Natural killer cell (primary cell): Measurements from ENCODE around the gene CCDC88C. TPM values are rescaled to one million over a fixed set of nuclear protein-coding genes. Genes with fewer than 3 reads are reported as not detected.

ENCODE experiments used
- ATAC-seq, 3 donors: fragments of 150-1000 bp in 2 of 3; fragments of 200-7000 bp in 1 of 3; cut with Tn5 transposase; 1 replicate in 1 of 3; 2 replicates in 2 of 3; pipeline ENCODE4 v1.10.0; 2021; ENCODE audit warnings: mild to moderate bottlenecking in 2 of 3, moderate library complexity in 2 of 3
- DNase-seq, 2 donors: peaks; one replicate each; pipeline versions ENCODE4 v3.0.0 to v3.0.0-alpha.2; 2013 to 2021; ENCODE audit warnings: mixed read lengths in 1 of 2
- H3K27ac ChIP-seq: one replicate; pipeline ENCODE4 v1.5.1; 2013; ENCODE audit warnings: mild to moderate bottlenecking, low read length
- H3K27me3 ChIP-seq: one replicate; pipeline ENCODE4 v1.6.1; 2013; ENCODE audit warnings: low read length; ENCODE audit not compliant: control insufficient read depth, insufficient read depth
- H3K36me3 ChIP-seq: one replicate; pipeline ENCODE4 v1.6.1; 2013; ENCODE audit warnings: low read length; ENCODE audit not compliant: control insufficient read depth, insufficient read depth
- H3K4me1 ChIP-seq: one replicate; pipeline ENCODE4 v1.6.1; 2013; ENCODE audit warnings: low read length; ENCODE audit not compliant: control insufficient read depth, insufficient read depth
- H3K4me3 ChIP-seq: one replicate; pipeline ENCODE4 v1.5.1; 2013; ENCODE audit warnings: low read length
- H3K9me3 ChIP-seq: one replicate; pipeline ENCODE4 v1.6.1; 2013; ENCODE audit warnings: low read length; ENCODE audit not compliant: control insufficient read depth, insufficient read depth
- H3K27ac Mint-ChIP-seq, 2 donors: one replicate each; pipeline ENCODE4 v1.8.0; 2022; ENCODE audit warnings: mild to moderate bottlenecking in 2 of 2, mixed read lengths in 2 of 2, moderate library complexity in 1 of 2
- H3K27me3 Mint-ChIP-seq, 2 donors: one replicate each; pipeline ENCODE4 v1.8.0; 2022; ENCODE audit warnings: low read depth in 2 of 2, mixed read lengths in 2 of 2
- H3K36me3 Mint-ChIP-seq: one replicate; pipeline ENCODE4 v1.8.0; 2022; ENCODE audit warnings: mixed read lengths
- H3K4me1 Mint-ChIP-seq, 2 donors: one replicate each; pipeline ENCODE4 v1.8.0; 2022; ENCODE audit warnings: mixed read lengths in 2 of 2
- H3K4me3 Mint-ChIP-seq: one replicate; pipeline ENCODE4 v1.8.0; 2022; ENCODE audit warnings: mild to moderate bottlenecking, moderate library complexity, mixed read lengths
- H3K9me3 Mint-ChIP-seq, 2 donors: one replicate each; pipeline ENCODE4 v1.8.0; 2022; ENCODE audit warnings: mixed read lengths in 2 of 2
- WGBS: methylation state at CpG from one replicate; pipeline ENCODE4 v1.1.7; 2013; ENCODE audit warnings: missing lambda C conversion rate; ENCODE audit not compliant: insufficient coverage; 5-methylcytosine and 5-hydroxymethylcytosine counted together
- intact Hi-C: fragments of 100-400 bp; cut with micrococcal nuclease; formaldehyde crosslinking; loops from one replicate; pipeline ENCODE4 v1.14.2; 2022
- total RNA-seq, 4 donors: library from RNA; stranded (reverse); fragments of 120-200 nt in 1 of 4; gene quantifications; one replicate each; pipeline versions ENCODE4 v1.2.3 to v1.2.4, GENCODE V29; 2013 to 2022
- TF ChIP-seq, protein P1 (sequence below): fragments of 200-600 bp; IDR thresholded peaks from one replicate; pipeline ENCODE4 v1.8.0; 2022; ENCODE audit warnings: antibody characterized with exemption

CCDC88C gene
- total RNA-seq, 3 donors from 2014 or later (not counting 1 experiment from before 2014, with no cell fraction given) = 432 to 516 (median 438) TPM

DNA sequence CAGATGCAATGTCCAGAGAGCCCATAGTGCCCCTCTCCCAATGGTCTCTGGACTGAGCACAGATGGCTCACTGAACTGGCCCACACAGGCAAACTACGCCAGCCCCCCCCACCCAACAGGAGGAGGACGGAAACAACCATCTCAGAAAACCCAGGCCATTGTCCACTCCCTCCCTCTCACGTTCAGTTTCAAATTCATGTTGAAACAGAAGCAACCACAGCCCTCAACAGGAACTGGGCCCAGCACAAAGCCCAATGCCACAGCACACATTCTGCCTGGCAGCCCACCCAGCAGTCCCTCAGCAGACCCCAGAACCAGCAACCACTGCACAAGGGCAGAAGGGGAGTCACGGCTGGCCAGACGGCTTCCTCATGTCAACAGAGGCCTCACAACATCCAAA, 10.6 kb downstream of the CCDC88C start:
- peak overlapping the region; percentile 80 for H3K27ac ChIP-seq
- Mint-ChIP-seq H3K27ac (peak overlapping the region; percentile 96 to 98), H3K4me1 (peaks cover 89% of the 10 kb centered on the region in 2 donors), H3K27me3 (no peaks in the 10 kb centered on the region), H3K36me3 (no peaks in the 10 kb centered on the region), H3K9me3 (no peaks in the 10 kb centered on the region), H3K4me3 (peak overlapping the region; percentile 87)
- peaks cover 34% of the 10 kb centered on the region for H3K36me3 ChIP-seq
- H3K4me1 ChIP-seq = peaks cover 97% of the 10 kb centered on the region
- H3K27me3 ChIP-seq = no peaks in the 10 kb centered on the region
- H3K9me3 ChIP-seq = no peaks in the 10 kb centered on the region
- TF ChIP-seq, protein P1, sequence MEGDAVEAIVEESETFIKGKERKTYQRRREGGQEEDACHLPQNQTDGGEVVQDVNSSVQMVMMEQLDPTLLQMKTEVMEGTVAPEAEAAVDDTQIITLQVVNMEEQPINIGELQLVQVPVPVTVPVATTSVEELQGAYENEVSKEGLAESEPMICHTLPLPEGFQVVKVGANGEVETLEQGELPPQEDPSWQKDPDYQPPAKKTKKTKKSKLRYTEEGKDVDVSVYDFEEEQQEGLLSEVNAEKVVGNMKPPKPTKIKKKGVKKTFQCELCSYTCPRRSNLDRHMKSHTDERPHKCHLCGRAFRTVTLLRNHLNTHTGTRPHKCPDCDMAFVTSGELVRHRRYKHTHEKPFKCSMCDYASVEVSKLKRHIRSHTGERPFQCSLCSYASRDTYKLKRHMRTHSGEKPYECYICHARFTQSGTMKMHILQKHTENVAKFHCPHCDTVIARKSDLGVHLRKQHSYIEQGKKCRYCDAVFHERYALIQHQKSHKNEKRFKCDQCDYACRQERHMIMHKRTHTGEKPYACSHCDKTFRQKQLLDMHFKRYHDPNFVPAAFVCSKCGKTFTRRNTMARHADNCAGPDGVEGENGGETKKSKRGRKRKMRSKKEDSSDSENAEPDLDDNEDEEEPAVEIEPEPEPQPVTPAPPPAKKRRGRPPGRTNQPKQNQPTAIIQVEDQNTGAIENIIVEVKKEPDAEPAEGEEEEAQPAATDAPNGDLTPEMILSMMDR = no peak
- intact Hi-C loops = no loop called here
- DNase-seq (no peak), ATAC-seq (no peak)
- H3K4me3 ChIP-seq = no peak overlapping the region
- WGBS = 28% methylated on average over 5 of the region's 5 CpGs

DNA sequence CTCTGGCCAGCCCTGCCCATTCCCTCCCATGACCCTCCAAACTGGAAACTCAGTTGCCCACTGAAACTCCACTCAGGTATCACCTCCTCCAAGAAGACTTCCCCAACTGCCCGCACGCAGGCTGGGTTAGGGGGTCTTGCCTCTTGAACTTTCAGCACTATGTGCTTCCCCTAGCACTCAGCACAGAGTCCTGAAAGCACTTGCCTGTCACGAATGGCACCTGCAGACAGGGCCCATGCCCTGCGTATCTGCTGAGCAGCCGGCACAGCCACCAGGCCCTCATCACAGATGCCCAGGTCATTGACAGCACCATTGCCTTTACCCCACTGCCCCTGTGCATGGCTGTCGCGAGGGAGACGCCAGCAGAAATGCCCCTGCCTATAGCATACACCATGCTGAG, 11.2 kb downstream of the CCDC88C start:
- Mint-ChIP-seq H3K36me3 (no peaks in the 10 kb centered on the region), H3K9me3 (no peaks in the 10 kb centered on the region), H3K27me3 (no peaks in the 10 kb centered on the region), H3K4me3 (peak overlapping the region; percentile 87), H3K4me1 (peaks cover 89 to 91% of the 10 kb centered on the region in 2 donors), H3K27ac (peak overlapping the region; percentile 96 to 98)
- Histone ChIP-seq H3K4me3 (no peak overlapping the region), H3K27ac (peak overlapping the region; percentile 80), H3K9me3 (no peaks in the 10 kb centered on the region), H3K36me3 (peaks cover 34% of the 10 kb centered on the region), H3K4me1 (peaks cover 97% of the 10 kb centered on the region), H3K27me3 (no peaks in the 10 kb centered on the region)
- ATAC-seq (no peak), DNase-seq (no peak)
- 81% methylated on average over 8 of the region's 8 CpGs for WGBS
- intact Hi-C loops = no loop called here
- TF ChIP-seq, protein P1 = no peak

DNA sequence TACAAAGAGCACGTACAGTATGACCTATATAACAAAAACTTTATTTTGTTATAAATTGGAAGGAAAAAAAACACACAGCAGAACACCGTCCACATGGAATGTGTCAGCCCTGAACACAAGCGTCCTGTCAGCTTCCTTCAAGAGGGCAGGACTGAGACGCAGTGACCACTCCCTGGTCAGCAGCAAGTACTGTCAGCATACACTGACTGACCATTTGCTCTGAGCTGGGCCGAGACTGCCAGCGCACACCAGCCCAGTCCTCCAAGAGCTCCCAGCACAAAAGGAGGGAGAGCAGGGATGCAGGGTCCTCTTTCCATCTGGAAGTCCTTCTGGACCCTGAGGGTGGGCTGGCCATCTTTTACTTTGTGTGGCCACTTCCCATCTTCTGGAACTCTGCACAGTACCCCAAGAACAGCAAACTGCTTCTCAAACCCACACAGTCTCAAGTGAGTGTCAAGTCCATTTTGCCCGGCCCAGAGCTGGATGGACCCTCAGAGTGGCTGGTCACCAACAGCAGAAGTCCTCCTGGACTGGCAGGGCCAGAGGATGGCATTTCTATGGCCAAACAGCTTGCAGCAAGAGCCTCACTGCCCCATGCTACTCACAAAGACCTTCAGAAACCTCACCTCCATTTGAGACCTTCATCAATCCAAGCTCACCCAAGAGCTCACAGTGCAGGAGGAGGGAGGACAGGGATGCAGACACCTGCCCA, 11.7 kb downstream of the CCDC88C start:
- peak overlapping the region; percentile 87 for H3K4me3 Mint-ChIP-seq
- intact Hi-C loops = no loop called here
- no peak for DNase-seq
- H3K4me3 ChIP-seq = no peak overlapping the region
- 74% methylated on average over 6 of the region's 7 CpGs for WGBS
- ATAC-seq = no peak
- TF ChIP-seq, protein P1 = no peak
- peaks cover 86 to 90% of the 10 kb centered on the region in 2 donors for H3K4me1 Mint-ChIP-seq
- peak overlapping the region; percentile 80 for H3K27ac ChIP-seq
- peaks cover 34% of the 10 kb centered on the region for H3K36me3 ChIP-seq
- peaks cover 94% of the 10 kb centered on the region for H3K4me1 ChIP-seq
- no peaks in the 10 kb centered on the region for H3K27me3 Mint-ChIP-seq
- H3K9me3 Mint-ChIP-seq = no peaks in the 10 kb centered on the region
- H3K9me3 ChIP-seq = no peaks in the 10 kb centered on the region
- no peaks in the 10 kb centered on the region for H3K27me3 ChIP-seq
- peak overlapping the region; percentile 96 to 98 for H3K27ac Mint-ChIP-seq
- no peaks in the 10 kb centered on the region for H3K36me3 Mint-ChIP-seq
